Neuron (in vitro differentiated cells): Measurements from ENCODE around the gene DNAH11.

Experiments used
- H2AFZ ChIP-seq: one replicate; pipeline ENCODE4 v1.6.1; 2013; ENCODE audit warnings: low read depth, mild to moderate bottlenecking, inconsistent platforms, low read length, moderate library complexity
- H3K27me3 ChIP-seq: one replicate; pipeline ENCODE4 v1.6.1; 2013; ENCODE audit warnings: low read length; ENCODE audit not compliant: insufficient read depth
- H3K36me3 ChIP-seq: one replicate; pipeline ENCODE4 v1.6.1; 2013; ENCODE audit warnings: low read length; ENCODE audit not compliant: insufficient read depth
- H3K4me1 ChIP-seq: one replicate; pipeline ENCODE4 v1.6.1; 2013; ENCODE audit warnings: low read length; ENCODE audit not compliant: insufficient read depth
- H3K4me3 ChIP-seq: 2 replicates; pipeline ENCODE4 v1.5.1; 2013; ENCODE audit warnings: mild to moderate bottlenecking, low read length, moderate library complexity
- H3K9me3 ChIP-seq: one replicate; pipeline ENCODE4 v1.6.1; 2013; ENCODE audit warnings: low read length

DNAH11 gene

GRCh38 chr7:21908746-21909145 lies 365.9 kb downstream of the DNAH11 start:
- Histone ChIP-seq H3K9me3 (no peaks in the 10 kb centered on the region), H3K27me3 (no peaks in the 10 kb centered on the region), H3K4me1 (no peaks in the 10 kb centered on the region), H3K4me3 (no peak overlapping the region), H3K36me3 (peaks cover 26% of the 10 kb centered on the region), H2AFZ (no peak overlapping the region)

- no peaks in the 10 kb centered on the region for H3K9me3 ChIP-seq
- no peak overlapping the region for H2AFZ ChIP-seq
- no peak overlapping the region for H3K4me3 ChIP-seq
- peaks cover 30% of the 10 kb centered on the region for H3K36me3 ChIP-seq
- no peaks in the 10 kb centered on the region for H3K4me1 ChIP-seq
- no peaks in the 10 kb centered on the region for H3K27me3 ChIP-seq
Observed at GRCh38 chr7:21910253-21910652, 367.4 kb downstream of the DNAH11 start.

GRCh38 chr7:21911341-21911875 lies 368.6 kb downstream of the DNAH11 start:
- no peaks in the 10 kb centered on the region for H3K27me3 ChIP-seq
- no peak overlapping the region for H3K4me3 ChIP-seq
- no peaks in the 10 kb centered on the region for H3K4me1 ChIP-seq
- no peak overlapping the region for H2AFZ ChIP-seq
- H3K9me3 ChIP-seq, result no peaks in the 10 kb centered on the region
- peaks cover 25% of the 10 kb centered on the region for H3K36me3 ChIP-seq

GRCh38 chr7:21912305-21912704 lies 369.5 kb downstream of the DNAH11 start:
- Histone ChIP-seq H3K4me1 (no peaks in the 10 kb centered on the region), H3K4me3 (no peak overlapping the region), H3K36me3 (peaks cover 22% of the 10 kb centered on the region), H2AFZ (no peak overlapping the region), H3K27me3 (no peaks in the 10 kb centered on the region), H3K9me3 (no peaks in the 10 kb centered on the region)

GRCh38 chr7:21912931-21913780 lies 370.3 kb downstream of the DNAH11 start:
- H3K9me3 ChIP-seq, result no peaks in the 10 kb centered on the region
- H3K4me1 ChIP-seq, result no peaks in the 10 kb centered on the region
- H3K36me3 ChIP-seq, result peaks cover 16% of the 10 kb centered on the region
- no peaks in the 10 kb centered on the region for H3K27me3 ChIP-seq
- H2AFZ ChIP-seq, result no peak overlapping the region
- H3K4me3 ChIP-seq, result no peak overlapping the region

- Histone ChIP-seq H2AFZ (no peak overlapping the region), H3K4me3 (no peak overlapping the region), H3K4me1 (no peaks in the 10 kb centered on the region), H3K36me3 (peaks cover 16% of the 10 kb centered on the region), H3K9me3 (no peaks in the 10 kb centered on the region), H3K27me3 (no peaks in the 10 kb centered on the region)
Observed at GRCh38 chr7:21914671-21915070, 371.8 kb downstream of the DNAH11 start.

GRCh38 chr7:21915140-21915539 lies 372.3 kb downstream of the DNAH11 start:
- no peaks in the 10 kb centered on the region for H3K9me3 ChIP-seq
- no peak overlapping the region for H3K4me3 ChIP-seq
- H3K36me3 ChIP-seq, result peaks cover 16% of the 10 kb centered on the region
- no peaks in the 10 kb centered on the region for H3K27me3 ChIP-seq
- H3K4me1 ChIP-seq, result no peaks in the 10 kb centered on the region
- H2AFZ ChIP-seq, result no peak overlapping the region

- no peak overlapping the region for H3K4me3 ChIP-seq
- H3K27me3 ChIP-seq, result no peaks in the 10 kb centered on the region
- H3K9me3 ChIP-seq, result no peaks in the 10 kb centered on the region
- H2AFZ ChIP-seq, result no peak overlapping the region
- peaks cover 16% of the 10 kb centered on the region for H3K36me3 ChIP-seq
- peaks cover 8% of the 10 kb centered on the region for H3K4me1 ChIP-seq
Observed at GRCh38 chr7:21916176-21916575, 373.3 kb downstream of the DNAH11 start.

- no peak overlapping the region for H2AFZ ChIP-seq
- no peaks in the 10 kb centered on the region for H3K27me3 ChIP-seq
- H3K4me3 ChIP-seq, result no peak overlapping the region
- H3K4me1 ChIP-seq, result peaks cover 11% of the 10 kb centered on the region
- no peaks in the 10 kb centered on the region for H3K9me3 ChIP-seq
- H3K36me3 ChIP-seq, result peaks cover 16% of the 10 kb centered on the region
Observed at GRCh38 chr7:21916629-21917028, 373.8 kb downstream of the DNAH11 start.

- Histone ChIP-seq H3K27me3 (no peaks in the 10 kb centered on the region), H3K4me3 (no peak overlapping the region), H3K9me3 (no peaks in the 10 kb centered on the region), H2AFZ (no peak overlapping the region), H3K36me3 (peaks cover 16% of the 10 kb centered on the region), H3K4me1 (peaks cover 12% of the 10 kb centered on the region)
Observed at GRCh38 chr7:21918216-21918615, 375.4 kb downstream of the DNAH11 start.

GRCh38 chr7:21920936-21921335 lies 378.1 kb downstream of the DNAH11 start:
- no peaks in the 10 kb centered on the region for H3K9me3 ChIP-seq
- H3K4me3 ChIP-seq, result no peak overlapping the region
- H2AFZ ChIP-seq, result no peak overlapping the region
- no peaks in the 10 kb centered on the region for H3K27me3 ChIP-seq
- peaks cover 2% of the 10 kb centered on the region for H3K36me3 ChIP-seq
- peaks cover 27% of the 10 kb centered on the region for H3K4me1 ChIP-seq

- H3K4me3 ChIP-seq, result no peak overlapping the region
- H3K27me3 ChIP-seq, result no peaks in the 10 kb centered on the region
Observed at GRCh38 chr7:21922605-21923004, 379.8 kb downstream of the DNAH11 start.

GRCh38 chr7:21923658-21924057 lies 380.8 kb downstream of the DNAH11 start:
- H2AFZ ChIP-seq, result no peak overlapping the region
- peaks cover 27% of the 10 kb centered on the region for H3K4me1 ChIP-seq
- no peaks in the 10 kb centered on the region for H3K36me3 ChIP-seq

More at GRCh38 chr7:21922605-21923004, 379.8 kb downstream of the DNAH11 start:
- Histone ChIP-seq H3K36me3 (no peaks in the 10 kb centered on the region), H3K4me1 (peaks cover 27% of the 10 kb centered on the region), H2AFZ (no peak overlapping the region), H3K9me3 (peaks cover under 1% of the 10 kb centered on the region)

More at GRCh38 chr7:21923658-21924057, 380.8 kb downstream of the DNAH11 start:
- H3K4me3 ChIP-seq, result no peak overlapping the region
- H3K27me3 ChIP-seq, result no peaks in the 10 kb centered on the region
- H3K9me3 ChIP-seq, result peaks cover 4% of the 10 kb centered on the region
